ENCODE data around the gene EYS.
"Not testable (repeated sequence)": the region's sequence is repeated elsewhere in the genome, so short reads cannot be mapped to it uniquely, and the experiment has no call there.

The EYS gene

GRCh38 chr6:64538722-64539121 is 1168.3 kb downstream of the EYS start:
- no peak for DNase-seq

GRCh38 chr6:64527899-64528298 is 1179.1 kb downstream of the EYS start:
- DNase-seq: no peak

GRCh38 chr6:64522859-64523258 is 1184.2 kb downstream of the EYS start:
- DNase-seq: no peak

- DNase-seq: no peak
Measured at GRCh38 chr6:64520050-64520449, 1187.0 kb downstream of the EYS start.

- no peak for DNase-seq
Measured at GRCh38 chr6:64516393-64516792, 1190.6 kb downstream of the EYS start.

- no peak for DNase-seq
Measured at GRCh38 chr6:64507661-64508060, 1199.4 kb downstream of the EYS start.

- DNase-seq: no peak
Measured at GRCh38 chr6:64505312-64505711, 1201.7 kb downstream of the EYS start.

GRCh38 chr6:64504503-64504902 is 1202.5 kb downstream of the EYS start:
- no peak for DNase-seq

- no peak for DNase-seq
Measured at GRCh38 chr6:64502801-64503200, 1204.2 kb downstream of the EYS start.

- no peak for DNase-seq
Measured at GRCh38 chr6:64497634-64498033, 1209.4 kb downstream of the EYS start.

GRCh38 chr6:64489763-64490162 is 1217.3 kb downstream of the EYS start:
- DNase-seq: no peak

- no peak for DNase-seq
Measured at GRCh38 chr6:64486578-64487351, 1220.3 kb downstream of the EYS start.

GRCh38 chr6:64483956-64484499 is 1223.0 kb downstream of the EYS start:
- no peak for DNase-seq

GRCh38 chr6:64482631-64483030 is 1224.4 kb downstream of the EYS start:
- no peak for DNase-seq

- no peak for DNase-seq
Measured at GRCh38 chr6:64479134-64479533, 1227.9 kb downstream of the EYS start.

GRCh38 chr6:64477391-64477790 is 1229.6 kb downstream of the EYS start:
- DNase-seq: no peak

- no peak for DNase-seq
Measured at GRCh38 chr6:64476935-64477334, 1230.1 kb downstream of the EYS start.

GRCh38 chr6:64469405-64469804 is 1237.6 kb downstream of the EYS start:
- not testable (repeated sequence) for DNase-seq

GRCh38 chr6:64467656-64468055 is 1239.4 kb downstream of the EYS start:
- no peak for DNase-seq

GRCh38 chr6:64459411-64459944 is 1247.5 kb downstream of the EYS start:
- DNase-seq: no peak

- DNase-seq: not testable (repeated sequence)
Measured at GRCh38 chr6:64448101-64448500, 1258.9 kb downstream of the EYS start.

GRCh38 chr6:64445038-64445437 is 1262.0 kb downstream of the EYS start:
- DNase-seq: no peak

GRCh38 chr6:64439274-64439673 is 1267.8 kb downstream of the EYS start:
- DNase-seq: no peak

GRCh38 chr6:64437996-64438395 is 1269.0 kb downstream of the EYS start:
- DNase-seq: no peak

GRCh38 chr6:64429926-64430325 is 1277.1 kb downstream of the EYS start:
- DNase-seq: no peak
